Measurements from ENCODE around the gene POLR1G.

POLR1G gene

DNA sequence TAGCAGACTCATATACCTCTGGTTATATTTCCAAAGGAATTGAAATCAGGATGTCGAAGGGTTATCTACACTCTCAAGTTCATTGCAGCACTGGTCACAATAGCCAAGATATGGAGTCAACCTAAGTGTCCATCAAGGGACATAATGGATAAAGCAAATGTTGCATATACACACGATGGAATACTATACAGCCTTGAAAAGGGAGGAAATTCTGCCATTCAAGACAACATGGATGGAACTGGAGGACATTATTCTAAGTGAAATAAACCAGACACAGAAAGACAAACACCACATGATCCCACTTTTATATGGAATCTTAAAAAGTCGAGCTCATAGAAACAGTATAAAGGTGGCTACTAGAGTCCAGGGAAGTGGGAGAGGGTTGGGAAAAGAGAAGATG, 30.9 kb downstream of the POLR1G start:
- no peak for DNase-seq (ENCODE audit: low read depth, low spot score)
- ChIA-PET CTCF (interaction anchor here (0.5 to 17.3 kb wide), 6 partner anchors 9 to 53 kb away, joined by 3 to 773 read pairs (median 5); partner anchors contain the start of gene FOSB), POLR2A (no interaction called here)
- H3K4me3 ChIP-seq (ENCODE audit: low read depth, low read length), result no peak overlapping the region
- TF ChIP-seq, protein P1, sequence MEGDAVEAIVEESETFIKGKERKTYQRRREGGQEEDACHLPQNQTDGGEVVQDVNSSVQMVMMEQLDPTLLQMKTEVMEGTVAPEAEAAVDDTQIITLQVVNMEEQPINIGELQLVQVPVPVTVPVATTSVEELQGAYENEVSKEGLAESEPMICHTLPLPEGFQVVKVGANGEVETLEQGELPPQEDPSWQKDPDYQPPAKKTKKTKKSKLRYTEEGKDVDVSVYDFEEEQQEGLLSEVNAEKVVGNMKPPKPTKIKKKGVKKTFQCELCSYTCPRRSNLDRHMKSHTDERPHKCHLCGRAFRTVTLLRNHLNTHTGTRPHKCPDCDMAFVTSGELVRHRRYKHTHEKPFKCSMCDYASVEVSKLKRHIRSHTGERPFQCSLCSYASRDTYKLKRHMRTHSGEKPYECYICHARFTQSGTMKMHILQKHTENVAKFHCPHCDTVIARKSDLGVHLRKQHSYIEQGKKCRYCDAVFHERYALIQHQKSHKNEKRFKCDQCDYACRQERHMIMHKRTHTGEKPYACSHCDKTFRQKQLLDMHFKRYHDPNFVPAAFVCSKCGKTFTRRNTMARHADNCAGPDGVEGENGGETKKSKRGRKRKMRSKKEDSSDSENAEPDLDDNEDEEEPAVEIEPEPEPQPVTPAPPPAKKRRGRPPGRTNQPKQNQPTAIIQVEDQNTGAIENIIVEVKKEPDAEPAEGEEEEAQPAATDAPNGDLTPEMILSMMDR (IDR thresholded peaks at IDR 0.05; ENCODE audit: insufficient read depth, low read length, missing control alignments), result no peak

DNA sequence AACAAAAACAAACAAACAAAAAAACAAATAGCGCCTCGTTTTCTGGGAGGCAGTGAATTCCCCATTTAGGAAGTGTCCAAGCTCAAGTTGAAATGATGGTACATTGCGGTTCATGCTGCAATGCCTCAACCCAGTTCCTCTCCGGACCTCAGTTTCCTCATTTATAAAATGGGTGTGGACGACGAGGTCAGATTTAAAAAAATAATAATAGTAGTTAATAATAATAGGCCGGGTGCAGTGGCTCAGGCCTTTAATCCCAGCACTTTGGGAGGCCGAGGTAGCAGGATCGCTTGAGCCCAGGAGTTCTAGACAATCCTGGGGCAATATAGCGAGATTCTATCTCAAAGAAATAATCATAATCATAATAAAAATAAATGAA, 32.7 kb downstream of the POLR1G start:
- peak overlapping the region; percentile 61 for H3K4me3 ChIP-seq (ENCODE audit: low read depth, low read length)
- ChIA-PET CTCF (interaction anchor here (0.5 to 17.3 kb wide), 41 partner anchors 8 to 255 kb away, joined by 3 to 773 read pairs (median 6); partner anchors contain the start of genes ERCC1, FOSB, PPP1R13L and SNRPD2), POLR2A (interaction anchor here (0.8 to 1.7 kb wide), 9 partner anchors 8 to 46 kb away, joined by 3 to 26 read pairs (median 5); partner anchors contain the start of gene FOSB)
- no peak for DNase-seq (ENCODE audit: low read depth, low spot score)
- TF ChIP-seq, protein P1 (IDR thresholded peaks at IDR 0.05; ENCODE audit: insufficient read depth, low read length, missing control alignments), result no peak

DNA sequence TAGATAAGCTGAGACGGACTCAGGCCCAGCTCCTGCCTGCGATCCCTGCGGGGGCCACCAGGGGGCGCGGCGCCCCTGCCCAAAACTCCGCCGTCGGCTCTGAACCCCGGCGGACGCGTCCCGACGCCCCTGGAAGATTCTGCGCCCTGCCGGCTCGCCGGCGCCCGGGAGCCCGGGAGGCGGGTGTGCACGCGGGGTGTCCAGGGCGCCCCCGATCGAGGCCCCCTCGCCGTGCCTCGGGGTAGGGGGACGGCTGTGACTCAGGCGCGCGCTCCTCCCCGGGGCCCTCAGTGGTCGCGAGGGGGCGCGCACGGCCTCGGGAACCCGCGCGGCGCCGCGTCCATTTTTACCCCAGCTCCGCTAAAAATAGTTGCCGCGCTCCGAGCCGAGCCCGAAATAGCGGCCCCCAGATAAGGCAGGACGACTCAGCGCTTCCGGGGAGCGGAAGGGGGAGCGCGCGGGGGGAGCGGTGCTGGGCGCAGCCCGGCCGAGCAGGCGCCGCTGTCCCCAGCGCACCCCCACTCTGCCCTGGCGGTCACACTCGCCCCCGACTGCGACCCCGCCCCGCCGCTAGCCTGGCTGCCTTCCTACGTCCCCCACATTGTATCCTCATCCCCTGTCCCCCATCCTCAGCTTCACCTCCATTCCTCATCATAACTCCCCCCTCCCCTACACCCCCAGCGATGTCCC, 33.3 kb downstream of the POLR1G start:
- ChIA-PET CTCF (interaction anchor here (0.5 to 17.3 kb wide), 43 partner anchors 9 to 254 kb away, joined by 3 to 773 read pairs (median 6); partner anchors contain the start of genes ERCC1, FOSB, PPP1R13L and SNRPD2), POLR2A (interaction anchor here (0.8 to 1.7 kb wide), 9 partner anchors 9 to 46 kb away, joined by 3 to 26 read pairs (median 5); partner anchors contain the start of gene FOSB)
- H3K4me3 ChIP-seq (ENCODE audit: low read depth, low read length), result peak overlapping the region; percentile 61
- TF ChIP-seq, protein P1 (IDR thresholded peaks at IDR 0.05; ENCODE audit: insufficient read depth, low read length, missing control alignments), result peak; percentile 85
- no peak for DNase-seq (ENCODE audit: low read depth, low spot score)

DNA sequence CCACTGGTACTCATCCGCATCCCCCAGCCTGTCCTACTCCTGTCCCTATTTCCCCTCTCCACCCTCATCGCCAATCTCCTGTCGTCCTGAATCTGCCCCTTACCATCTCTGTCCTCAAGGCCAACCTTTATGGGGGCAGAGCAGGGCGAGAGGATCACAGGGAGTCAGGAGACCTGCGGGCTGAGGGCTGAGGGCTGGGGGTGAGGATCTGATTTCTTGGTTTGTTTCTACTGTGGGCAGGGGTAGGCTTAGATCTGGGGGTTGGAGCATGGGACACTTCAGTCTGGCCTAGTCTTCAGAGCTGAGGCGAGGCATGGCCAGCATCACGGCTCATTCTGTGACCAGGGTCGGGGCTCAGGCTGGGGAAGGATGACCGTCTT, 33.8 kb downstream of the POLR1G start:
- ChIA-PET POLR2A (interaction anchor here (1.2 to 1.7 kb wide), 6 partner anchors 9 to 38 kb away, joined by 3 to 26 read pairs (median 6); no protein-coding TSS in a partner anchor), CTCF (interaction anchor here (0.6 to 17.3 kb wide), 26 partner anchors 9 to 254 kb away, joined by 3 to 773 read pairs (median 8); partner anchors contain the start of genes ERCC1, FOSB, PPP1R13L and VASP)
- H3K4me3 ChIP-seq (ENCODE audit: low read depth, low read length), result peak overlapping the region; percentile 61
- TF ChIP-seq, protein P1 (IDR thresholded peaks at IDR 0.05; ENCODE audit: insufficient read depth, low read length, missing control alignments), result no peak
- DNase-seq (ENCODE audit: low read depth, low spot score), result no peak

DNA sequence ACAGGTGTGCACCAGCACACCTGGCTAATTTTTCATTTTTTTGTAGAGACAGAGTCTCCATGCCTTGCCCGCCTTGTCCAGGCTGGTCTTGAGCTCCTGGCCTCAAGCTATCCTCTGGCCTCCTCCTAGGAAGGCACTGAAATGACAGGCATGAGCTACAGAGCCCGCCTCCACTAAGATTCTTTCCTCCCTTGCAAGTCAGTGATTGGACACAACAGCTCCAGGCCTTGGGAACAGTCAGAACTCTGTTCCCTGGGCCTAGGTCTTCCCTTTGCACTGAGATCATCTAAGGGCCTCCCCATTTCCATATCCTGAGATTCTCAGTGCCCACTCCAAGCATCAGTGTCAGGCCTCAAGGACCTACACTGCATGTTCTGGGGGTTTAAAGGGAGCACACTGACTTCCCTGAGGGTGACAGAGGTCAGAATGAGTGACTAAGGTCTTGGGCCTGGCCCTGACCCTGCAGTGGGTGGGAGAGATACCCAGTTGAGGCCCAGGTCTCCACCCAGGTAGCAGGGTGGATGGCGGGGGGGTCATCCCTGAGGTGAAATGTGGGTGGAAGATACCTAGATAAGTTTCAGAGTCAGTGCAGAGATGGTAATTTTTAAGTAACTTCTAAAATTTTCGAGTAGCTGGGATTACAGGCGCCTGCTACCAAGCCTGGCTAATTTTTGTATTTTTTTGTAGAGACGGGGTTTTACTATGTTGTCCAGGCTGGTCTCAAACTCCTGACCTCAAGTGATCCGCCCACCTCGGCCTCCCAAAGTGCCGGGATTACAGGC, 34.6 kb downstream of the POLR1G start:
- POLR2A ChIA-PET, result interaction anchor here (0.7 to 1.1 kb wide), 2 partner anchors 38 to 85 kb away, joined by 3 to 5 read pairs; no protein-coding TSS in a partner anchor
- CTCF ChIA-PET, result interaction anchor here (0.8 to 17.3 kb wide), 10 partner anchors 9 to 200 kb away, joined by 3 to 773 read pairs (median 30); partner anchors contain the start of gene FOSB
- TF ChIP-seq, protein P1 (IDR thresholded peaks at IDR 0.05; ENCODE audit: insufficient read depth, low read length, missing control alignments), result no peak
- no peak overlapping the region for H3K4me3 ChIP-seq (ENCODE audit: low read depth, low read length)
- no peak for DNase-seq (ENCODE audit: low read depth, low spot score)

Data from AG04449 (cell line).